GM10248 (cell line): ENCODE measurements around the gene ADGRD1.

Experiments
- CTCF ChIA-PET: fragments of 300-600 bp; sonication (Branson Sonifier 250); formaldehyde crosslinking; extraction: SDS; loops from one replicate; lab custom pipeline; 2021; ENCODE audit warnings: antibody characterized with exemption; lab: Yijun Ruan, JAX
- POLR2A ChIA-PET: fragments of 350-650 bp; sonication (Branson Sonifier 250); formaldehyde crosslinking; extraction: SDS; loops from one replicate; lab custom pipeline; 2020; ENCODE audit warnings: antibody characterized with exemption; lab: Yijun Ruan, JAX
- DNase-seq: peaks from one replicate; pipeline ENCODE4 v3.0.0; 2012; ENCODE audit errors: extremely low spot score
- TF ChIP-seq, protein P1 (sequence below): IDR thresholded peaks from 2 replicates; pipeline ENCODE4 v1.5.1; 2012; ENCODE audit warnings: mild to moderate bottlenecking, low read depth; ENCODE audit errors: extremely low read depth, missing control alignments, control extremely low read depth

Gene ADGRD1

DNA sequence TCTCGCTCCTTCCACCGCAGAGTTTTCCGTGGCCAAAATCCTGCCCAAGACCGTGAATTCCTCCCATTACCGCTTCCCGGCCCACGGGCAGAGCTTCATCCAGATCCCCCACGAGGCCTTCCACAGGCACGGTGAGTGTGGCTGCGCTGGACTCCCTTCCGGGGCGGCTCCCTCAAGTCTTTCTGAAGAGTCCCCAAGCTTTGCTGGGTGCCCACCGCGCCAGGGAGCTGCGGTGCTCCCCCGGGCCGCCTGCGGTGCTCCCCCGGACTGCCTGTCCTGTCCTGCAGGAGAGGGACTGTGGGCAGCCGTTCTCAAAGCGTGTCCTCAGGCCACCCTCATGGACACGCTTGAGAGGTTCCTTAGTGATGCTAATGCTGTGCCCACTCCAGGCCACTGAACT, 50.5 kb downstream of the ADGRD1 start:
- TF ChIP-seq, protein P1, sequence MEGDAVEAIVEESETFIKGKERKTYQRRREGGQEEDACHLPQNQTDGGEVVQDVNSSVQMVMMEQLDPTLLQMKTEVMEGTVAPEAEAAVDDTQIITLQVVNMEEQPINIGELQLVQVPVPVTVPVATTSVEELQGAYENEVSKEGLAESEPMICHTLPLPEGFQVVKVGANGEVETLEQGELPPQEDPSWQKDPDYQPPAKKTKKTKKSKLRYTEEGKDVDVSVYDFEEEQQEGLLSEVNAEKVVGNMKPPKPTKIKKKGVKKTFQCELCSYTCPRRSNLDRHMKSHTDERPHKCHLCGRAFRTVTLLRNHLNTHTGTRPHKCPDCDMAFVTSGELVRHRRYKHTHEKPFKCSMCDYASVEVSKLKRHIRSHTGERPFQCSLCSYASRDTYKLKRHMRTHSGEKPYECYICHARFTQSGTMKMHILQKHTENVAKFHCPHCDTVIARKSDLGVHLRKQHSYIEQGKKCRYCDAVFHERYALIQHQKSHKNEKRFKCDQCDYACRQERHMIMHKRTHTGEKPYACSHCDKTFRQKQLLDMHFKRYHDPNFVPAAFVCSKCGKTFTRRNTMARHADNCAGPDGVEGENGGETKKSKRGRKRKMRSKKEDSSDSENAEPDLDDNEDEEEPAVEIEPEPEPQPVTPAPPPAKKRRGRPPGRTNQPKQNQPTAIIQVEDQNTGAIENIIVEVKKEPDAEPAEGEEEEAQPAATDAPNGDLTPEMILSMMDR: no peak
- ChIA-PET CTCF (interaction anchor here (1.0 to 1.2 kb wide), 2 partner anchors 10 to 15 kb away, joined by 3 read pairs; no protein-coding TSS in a partner anchor), POLR2A (no interaction called here)
- no peak for DNase-seq

DNA sequence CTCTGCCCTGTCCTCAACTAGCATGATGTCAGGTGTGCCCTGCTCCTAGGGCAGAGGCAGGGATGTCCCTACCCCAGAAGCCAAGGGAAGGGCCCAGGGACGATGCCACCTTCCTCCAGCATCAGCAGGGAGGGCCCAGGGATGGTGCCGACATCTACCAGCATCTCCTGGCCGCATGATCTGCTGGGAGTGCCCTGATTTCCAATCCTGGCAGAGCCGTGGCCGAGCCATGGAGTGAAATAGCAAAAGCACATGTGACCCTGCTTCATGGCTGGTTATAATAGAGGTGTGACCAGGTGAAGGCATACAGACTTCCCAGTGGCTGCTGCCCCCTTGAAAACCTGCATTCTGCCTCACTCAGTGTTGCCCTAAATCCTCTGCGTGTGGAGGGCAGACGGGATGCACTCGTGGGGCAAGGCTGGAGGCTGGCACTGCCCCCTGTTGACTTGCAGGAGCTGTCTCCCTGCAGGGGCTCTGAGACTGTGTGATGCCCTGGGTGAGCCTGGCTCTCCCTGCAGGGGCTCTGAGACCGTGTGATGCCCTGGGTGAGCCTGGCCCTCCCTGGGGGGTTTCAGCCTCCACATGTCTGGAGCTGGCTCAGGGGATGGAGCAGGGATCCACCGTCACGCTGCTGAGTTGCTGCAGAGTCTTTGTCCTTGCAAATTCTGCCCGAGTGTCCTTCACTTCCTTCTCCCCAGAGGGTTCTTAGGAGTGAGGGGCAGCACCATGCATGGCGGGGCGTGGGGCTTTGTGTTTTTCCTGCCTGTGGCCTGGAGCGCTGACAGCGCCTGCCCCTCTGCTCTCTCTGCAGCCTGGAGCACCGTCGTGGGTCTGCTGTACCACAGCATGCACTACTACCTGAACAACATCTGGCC, 51.7 kb downstream of the ADGRD1 start:
- DNase-seq: no peak
- CTCF ChIA-PET: interaction anchor here (1.5 kb wide), 1 partner anchor 99 kb away, joined by 3 read pairs; no protein-coding TSS in a partner anchor
- TF ChIP-seq, protein P1: no peak
- POLR2A ChIA-PET: no interaction called here

DNA sequence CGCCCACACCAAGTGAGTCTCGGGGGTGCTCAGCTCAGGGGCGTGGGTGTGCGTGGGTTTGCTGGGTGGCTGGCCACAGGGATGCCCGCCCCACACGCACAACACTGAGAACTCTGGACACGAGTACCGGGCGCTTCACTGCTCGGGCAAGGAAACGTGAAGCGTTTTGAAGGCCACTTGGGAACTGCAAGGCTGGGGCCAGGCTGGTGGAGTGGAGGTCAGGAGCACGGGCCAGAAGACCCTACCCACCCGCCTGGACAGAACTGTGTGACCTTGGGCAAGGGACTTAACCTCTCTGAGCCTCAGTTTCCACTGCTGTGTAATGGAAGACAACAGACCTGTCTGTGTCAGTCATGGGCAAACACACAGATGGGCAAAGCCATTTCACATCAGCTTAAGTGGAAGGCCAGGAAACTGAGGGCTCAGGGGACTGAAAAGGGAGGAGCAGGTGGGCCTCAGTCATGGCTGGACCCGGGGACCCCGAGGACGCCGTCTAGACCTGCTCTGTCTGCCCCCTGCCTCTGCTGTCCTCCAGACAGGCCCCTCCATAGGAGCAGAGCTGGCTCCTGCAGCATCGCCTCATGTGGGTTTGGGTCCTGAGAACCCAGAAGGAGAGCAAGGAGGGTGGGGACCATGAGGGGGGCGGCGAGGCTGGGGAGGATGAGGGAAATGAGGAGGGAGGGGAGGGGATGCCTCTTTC, 52.5 kb downstream of the ADGRD1 start:
- DNase-seq: no peak
- CTCF ChIA-PET: interaction anchor here (1.5 kb wide), 1 partner anchor 98 kb away, joined by 3 read pairs; no protein-coding TSS in a partner anchor
- POLR2A ChIA-PET: no interaction called here
- TF ChIP-seq, protein P1: no peak

DNA sequence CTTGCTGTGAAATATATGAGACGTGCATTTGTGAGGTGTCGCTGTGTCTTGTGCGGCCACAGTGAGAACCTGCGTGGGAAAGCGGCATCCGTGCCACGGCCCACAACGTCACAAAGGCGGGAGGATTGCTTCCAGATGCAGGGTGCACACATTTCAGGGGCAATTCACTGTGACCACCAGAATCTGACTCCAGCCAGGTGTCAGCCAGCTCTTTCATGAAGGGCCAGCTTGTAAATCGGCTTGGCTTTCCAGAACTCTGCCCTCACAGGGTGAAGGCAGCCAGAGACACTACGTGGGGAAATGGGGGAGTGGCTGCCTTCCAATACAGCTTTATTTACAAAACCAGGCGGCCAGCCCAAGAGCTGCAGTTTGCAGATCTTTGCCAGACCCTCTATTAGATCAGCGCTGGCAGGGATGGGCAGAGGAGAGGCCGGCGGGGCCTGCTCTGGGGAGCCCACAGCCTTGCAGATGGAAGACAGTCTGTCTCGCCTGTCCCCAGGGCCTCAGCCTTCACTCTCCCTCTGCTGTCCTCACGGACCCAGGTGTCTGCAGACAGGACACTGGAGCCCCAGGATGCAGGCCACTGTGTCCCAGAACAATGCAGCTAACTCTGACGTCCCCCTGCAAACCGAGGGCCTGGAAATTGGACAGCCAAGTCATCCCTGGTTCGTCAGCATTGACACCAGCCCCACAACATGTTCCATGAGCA, 53.5 kb downstream of the ADGRD1 start:
- CTCF ChIA-PET: interaction anchor here (1.2 to 1.5 kb wide), 3 partner anchors 20 to 97 kb away, joined by 3 read pairs; no protein-coding TSS in a partner anchor
- DNase-seq: no peak
- POLR2A ChIA-PET: no interaction called here
- TF ChIP-seq, protein P1: no peak

DNA sequence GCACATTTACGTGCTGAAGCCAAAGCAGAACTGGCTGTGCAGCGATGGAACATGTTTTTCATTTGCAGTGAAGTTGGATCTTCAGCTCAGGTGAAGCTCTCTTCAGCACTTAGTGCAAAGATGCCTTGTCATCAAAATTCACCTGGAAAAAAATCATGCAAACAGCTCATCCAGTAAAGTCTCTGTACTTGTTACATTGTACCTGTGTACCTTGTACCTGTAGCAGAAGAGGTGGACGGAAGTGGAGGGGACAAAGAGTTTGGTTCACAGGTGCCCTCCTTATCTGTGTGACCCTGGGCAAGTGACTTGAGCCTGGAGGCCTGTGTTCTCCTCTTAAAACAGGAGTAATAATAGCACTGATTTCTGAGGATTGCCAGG, 54.0 kb downstream of the ADGRD1 start:
- POLR2A ChIA-PET: no interaction called here
- TF ChIP-seq, protein P1: no peak
- no peak for DNase-seq
- CTCF ChIA-PET: interaction anchor here (1.2 kb wide), 2 partner anchors 20 to 47 kb away, joined by 3 read pairs; no protein-coding TSS in a partner anchor
